HPDE6-E6E7 (cell line): ENCODE results near the gene GSTP1.

Experiments used
- DNase-seq: peaks from one replicate; pipeline ENCODE4 v3.0.0; 2011; ENCODE audit warnings: missing footprints; ENCODE audit errors: extremely low spot score

The GSTP1 gene

GRCh38 chr11:67630228-67630942, 46.8 kb downstream of the GSTP1 start:
- peak; percentile 92 for DNase-seq

GRCh38 chr11:67630943-67631331, 47.3 kb downstream of the GSTP1 start:
- no peak for DNase-seq

- no peak for DNase-seq
Measured at GRCh38 chr11:67631411-67631810, 47.8 kb downstream of the GSTP1 start.

DNA sequence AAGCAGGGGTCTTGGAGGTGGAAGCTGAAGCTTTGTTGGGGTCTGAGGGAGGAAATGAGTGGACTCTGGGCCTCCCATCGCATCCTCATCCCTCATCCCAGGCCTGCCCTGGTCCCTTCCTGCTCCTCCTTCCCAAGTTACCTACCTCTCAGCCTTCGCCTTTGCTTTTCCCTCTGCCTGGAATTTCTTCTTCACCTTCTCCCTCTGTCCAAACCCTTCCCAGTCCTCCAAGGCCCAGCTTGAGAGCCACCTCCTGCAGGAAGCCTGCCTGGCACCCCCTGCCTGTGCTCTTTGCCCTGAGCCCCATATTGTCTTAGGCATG, 48.2 kb downstream of the GSTP1 start:
- no peak for DNase-seq

GRCh38 chr11:67632175-67632981, 48.8 kb downstream of the GSTP1 start:
- no peak for DNase-seq

DNA sequence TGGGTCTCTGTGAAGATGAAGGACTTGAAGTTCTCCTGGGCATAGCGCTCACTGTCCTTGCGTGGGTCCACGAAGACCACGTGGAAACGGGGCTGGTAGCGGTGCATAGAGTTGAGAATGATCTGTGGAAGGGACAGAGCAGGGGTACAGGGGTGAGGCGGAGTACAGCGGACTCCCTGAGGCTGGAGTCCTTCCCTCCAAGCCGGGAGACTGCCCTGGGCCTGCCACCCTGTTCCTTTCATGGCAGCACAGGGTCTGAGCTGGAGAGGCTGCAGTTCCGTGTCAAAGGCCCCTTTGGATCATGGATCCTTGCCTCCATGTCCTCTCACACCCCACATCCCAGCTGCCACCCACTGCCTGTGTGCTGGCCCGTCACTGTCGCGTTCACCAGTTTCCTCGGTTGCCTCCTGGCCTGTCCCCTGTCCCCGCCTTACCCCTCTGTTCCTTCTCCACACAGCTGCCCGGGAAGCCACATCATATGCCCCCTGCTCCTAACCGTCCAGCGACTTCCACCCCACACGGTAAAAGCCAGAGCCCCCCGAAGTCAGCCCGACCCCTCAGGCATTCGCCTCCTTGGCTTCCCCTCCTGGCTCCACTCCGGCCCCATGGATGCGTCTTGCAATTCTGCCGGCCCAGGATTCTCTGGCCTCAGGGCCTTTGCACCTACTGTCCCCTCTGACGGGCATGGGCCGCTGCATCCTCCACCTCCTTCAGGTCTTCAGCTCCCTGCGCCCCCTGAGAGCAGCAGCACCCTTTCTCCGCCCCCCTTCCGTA, 49.6 kb downstream of the GSTP1 start:
- no peak for DNase-seq

GRCh38 chr11:67633758-67634365, 50.2 kb downstream of the GSTP1 start:
- DNase-seq = no peak

GRCh38 chr11:67634366-67635230, 51.0 kb downstream of the GSTP1 start:
- DNase-seq = no peak

DNA sequence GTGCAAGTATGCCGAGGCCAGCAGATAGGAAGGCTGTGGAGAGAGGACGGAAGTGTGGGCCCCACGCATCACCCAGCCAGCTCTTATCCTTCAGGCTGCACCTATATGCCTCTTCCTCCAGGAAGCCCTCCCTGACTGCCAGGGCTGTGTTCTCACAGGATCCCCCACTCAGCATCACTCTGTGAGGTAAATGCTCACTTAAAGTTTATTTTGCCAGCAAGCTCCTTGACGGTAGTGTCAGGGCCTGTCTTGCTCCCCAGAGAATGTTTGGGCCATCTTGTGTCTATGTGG, 51.6 kb downstream of the GSTP1 start:
- DNase-seq = no peak
